ENCODE data around the gene PDCD6IP. TPM values are rescaled to one million over a fixed set of nuclear protein-coding genes. Genes with fewer than 3 reads are reported as not detected.

The PDCD6IP gene
- total and polyA plus RNA-seq, 2 experiments from 2014 or later: 45.1 to 185 TPM

GRCh38 chr3:33775363-33775762, 23.1 kb upstream of the PDCD6IP start:
- Histone ChIP-seq H2AFZ (no peak overlapping the region), H3K4me1 (ENCODE audit: insufficient read depth) (no peaks in the 10 kb centered on the region), H3K79me2 (replicated peaks; ENCODE audit: insufficient read depth) (no peaks in the 10 kb centered on the region), H4K20me1 (replicated peaks; ENCODE audit: insufficient read depth) (no peaks in the 10 kb centered on the region; the same call in 1 of the 2 replicates), H3F3A (replicated peaks; ENCODE audit: low read depth) (no peaks in the 10 kb centered on the region), H3K27me3 (ENCODE audit: insufficient read depth) (no peaks in the 10 kb centered on the region), H3K9me2 (ENCODE audit: insufficient read depth) (no peaks in the 10 kb centered on the region; the same call in 1 of the 2 replicates), H3K36me3 (ENCODE audit: insufficient read depth) (no peaks in the 10 kb centered on the region), H3K4me3 (no peak overlapping the region), H3K4me2 (no peak overlapping the region), H3K27ac (ENCODE audit: low read depth) (no peak overlapping the region)
- ATAC-seq: no peak
- Mint-ChIP-seq H3K27me3 (ENCODE audit: insufficient read depth, low read depth, poor library complexity) (no peaks in the 10 kb centered on the region), H3K4me3 (no peak overlapping the region), H3K9me3 (no peaks in the 10 kb centered on the region), H3K27ac (no peak overlapping the region), H3K4me1 (no peaks in the 10 kb centered on the region), H3K36me3 (ENCODE audit: low read depth) (no peaks in the 10 kb centered on the region; the same call in 2 of the 3 replicates)
- TF ChIP-seq ZNF114 (CRISPR knock-in tag; IDR thresholded peaks at IDR 0.05): no peak
- no peak for TF ChIP-seq JUNB (IDR thresholded peaks at IDR 0.05; ENCODE audit: unreplicated experiment)
- no peak for TF ChIP-seq REST (IDR thresholded peaks at IDR 0.05; ENCODE audit: unreplicated experiment)
- no peak for TF ChIP-seq ZNF331 (CRISPR knock-in tag; IDR thresholded peaks at IDR 0.05; ENCODE audit: low read depth)
- no peak for TF ChIP-seq STAT1 (IDR thresholded peaks at IDR 0.05; ENCODE audit: unreplicated experiment)
- no peak for TF ChIP-seq ZNF462 (CRISPR knock-in tag; IDR thresholded peaks at IDR 0.05)
- no peak for TF ChIP-seq POLR2AphosphoS5 (IDR thresholded peaks at IDR 0.05; ENCODE audit: low read depth)
- no peak for TF ChIP-seq EZH2 (IDR thresholded peaks at IDR 0.05; ENCODE audit: low read depth, unreplicated experiment)
- no peak for TF ChIP-seq NANOG (IDR thresholded peaks at IDR 0.05; ENCODE audit: borderline replicate concordance)
- DNase-seq (ENCODE audit: low spot score): no peak
